NCI-H128 (cell line): ENCODE measurements around the gene CST9.
"Not testable (repeated sequence)": the region's sequence is repeated elsewhere in the genome, so short reads cannot be mapped to it uniquely, and the experiment has no call there.

Source experiments
- DNase-seq: peaks from one replicate; lab custom pipeline; 2025; ENCODE audit not compliant: unreplicated experiment; lab: John Stamatoyannopoulos, UW

Gene CST9

DNA sequence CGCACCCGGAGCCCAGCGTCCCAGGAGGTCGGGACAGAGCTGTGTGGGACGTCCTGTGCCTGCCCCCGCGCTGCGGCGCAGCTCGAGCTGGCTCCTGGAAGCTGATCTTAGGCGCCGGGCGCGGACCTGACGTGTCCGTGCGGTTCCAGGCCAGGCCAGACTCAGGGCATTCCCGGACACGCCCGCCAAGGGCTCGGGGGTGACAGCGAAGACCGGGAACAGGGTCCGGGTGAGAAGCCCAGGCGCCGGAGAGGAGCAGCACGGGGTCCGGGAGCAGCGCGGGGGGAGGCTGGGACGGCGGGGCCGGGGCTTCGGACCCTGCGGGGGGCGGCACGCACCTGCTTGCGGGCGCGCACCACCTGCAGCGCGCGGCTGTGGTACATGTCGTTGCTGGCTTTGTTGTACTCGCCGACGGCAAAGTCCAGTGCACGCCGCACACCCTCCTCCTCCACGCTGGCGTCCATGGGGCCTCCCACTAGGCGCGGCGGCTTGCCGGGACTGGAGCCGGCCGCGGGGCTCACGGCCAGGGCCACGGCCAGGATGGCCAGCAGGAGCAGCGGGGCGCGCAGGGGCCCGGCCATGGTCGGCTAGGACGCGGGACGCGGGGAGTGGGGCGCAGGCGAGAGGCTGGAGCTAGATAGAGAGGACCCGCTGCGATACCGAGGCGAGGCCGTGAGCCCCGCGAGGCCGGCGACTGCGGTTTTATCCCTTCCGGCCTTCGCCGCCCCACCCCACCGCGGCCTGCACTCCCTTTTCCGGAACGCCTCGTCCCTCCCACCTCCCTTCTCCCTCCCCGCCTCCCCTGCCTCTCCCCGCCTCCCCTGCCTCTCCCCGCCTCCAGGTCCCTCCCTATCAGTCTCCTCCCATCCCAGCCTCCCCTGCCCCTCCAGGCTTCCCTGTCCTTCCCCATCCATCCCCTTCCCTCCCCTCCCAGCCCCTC, 31.8 kb upstream of the CST9 start, which contains the start of gene CST3:
CST3 (minus strand) TSS at position 674 of the 940 bp plus-strand sequence; CDS start at position 581, 93 bp downstream.
- DNase-seq, result peak; percentile 10

DNA sequence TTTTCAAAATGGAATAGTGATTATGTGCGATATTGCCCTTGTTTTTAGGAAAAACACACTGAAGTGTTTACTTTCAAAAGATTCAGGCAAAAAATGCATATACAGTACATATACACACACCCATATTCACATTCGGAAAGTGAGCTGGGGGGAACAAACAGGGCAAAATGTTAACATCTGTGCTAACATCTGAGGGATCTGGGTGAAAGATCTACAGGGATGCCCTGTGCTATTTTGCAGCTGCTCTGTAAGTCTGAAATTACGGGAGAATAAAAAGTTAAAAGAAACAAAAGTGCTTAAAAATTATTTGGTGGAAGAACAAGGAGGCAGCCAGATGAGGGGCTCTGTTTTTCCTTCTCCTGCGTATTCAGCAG, 31.2 kb upstream of the CST9 start:
- DNase-seq, result no peak

DNA sequence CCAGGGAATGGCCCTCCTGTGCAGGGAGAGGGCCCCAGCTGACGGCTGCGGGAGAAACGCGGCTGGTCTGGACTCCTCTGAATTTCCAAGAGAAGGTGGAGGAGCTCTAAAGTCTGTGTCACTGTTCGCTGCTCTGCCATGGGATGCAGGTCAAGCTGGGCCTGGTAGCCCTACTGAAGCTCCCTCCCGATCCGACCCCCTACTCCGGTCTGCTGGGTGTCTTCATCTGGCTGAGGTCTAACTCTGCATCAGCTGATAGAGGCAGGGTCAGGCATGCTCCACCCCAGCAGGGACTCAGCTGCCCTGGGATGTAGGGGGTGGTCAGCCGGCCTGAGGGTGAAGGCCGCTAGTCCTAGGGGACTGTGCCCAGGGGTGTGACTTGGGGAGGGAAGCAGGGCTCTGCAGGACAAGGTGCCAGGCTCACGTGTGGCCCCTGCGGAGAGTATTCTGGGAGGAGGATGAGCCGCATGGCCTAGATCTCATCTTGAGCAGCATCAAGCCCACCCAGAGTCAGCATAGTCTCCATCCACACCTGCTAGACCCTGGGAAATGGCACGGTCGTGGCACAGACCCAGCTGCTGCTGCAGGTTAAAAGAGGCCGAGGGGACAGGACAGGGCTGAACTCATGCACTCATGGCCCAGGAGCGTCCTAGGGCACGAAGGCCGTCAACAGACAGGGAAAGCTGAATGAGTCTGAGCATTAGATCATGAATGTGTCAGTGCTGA, 30.6 kb upstream of the CST9 start:
- DNase-seq, result no peak

DNA sequence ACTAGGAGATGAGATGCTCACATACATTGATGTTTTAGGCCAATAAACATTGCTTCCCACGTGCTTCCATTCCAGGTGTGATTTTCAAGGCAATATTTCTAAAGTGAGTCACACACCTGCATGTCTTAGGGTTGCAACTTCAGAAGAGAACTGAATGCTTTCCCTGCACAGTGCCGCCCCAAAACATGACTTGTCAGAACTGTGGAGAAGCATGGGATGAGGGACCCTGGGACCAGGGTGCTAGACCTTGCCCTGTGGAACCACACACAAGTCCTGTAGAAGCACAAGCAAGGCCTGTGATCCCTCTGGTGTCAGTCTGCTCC, 30.0 kb upstream of the CST9 start:
- DNase-seq, result not testable (repeated sequence)

DNA sequence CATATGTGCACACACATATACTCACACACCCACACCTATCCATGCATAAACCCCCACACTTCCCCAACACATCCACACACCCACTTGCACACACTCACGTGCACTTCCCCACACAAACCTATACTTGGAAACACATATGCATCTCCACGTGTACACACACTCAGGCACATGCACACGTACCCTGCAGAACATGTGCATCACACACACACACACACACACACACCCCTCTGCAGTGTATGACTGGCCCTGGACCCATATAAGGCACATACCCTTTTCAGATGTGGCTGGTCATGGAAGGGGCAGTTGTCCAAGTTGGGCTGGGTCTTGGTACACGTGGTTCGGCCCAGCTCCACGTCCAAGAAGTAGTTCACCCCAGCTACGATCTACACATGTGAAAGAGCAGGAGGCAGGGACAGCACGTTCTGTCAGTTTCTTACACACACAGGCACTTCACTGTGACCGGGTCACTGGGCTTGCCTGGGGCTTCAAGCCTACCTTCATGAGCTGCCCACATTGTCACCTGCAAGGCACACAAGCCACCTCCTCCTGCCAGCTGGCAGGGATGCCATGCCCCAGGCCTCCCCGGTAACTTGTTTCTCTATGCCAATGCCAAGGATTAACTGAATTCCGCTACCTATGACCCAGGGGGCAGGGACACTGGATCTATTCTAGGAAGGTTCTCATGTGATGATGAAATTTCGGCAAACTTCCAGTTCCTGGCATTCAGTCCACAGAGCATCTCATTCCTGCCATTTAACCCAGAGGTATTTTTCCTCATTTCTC, 29.5 kb upstream of the CST9 start:
- no peak for DNase-seq

DNA sequence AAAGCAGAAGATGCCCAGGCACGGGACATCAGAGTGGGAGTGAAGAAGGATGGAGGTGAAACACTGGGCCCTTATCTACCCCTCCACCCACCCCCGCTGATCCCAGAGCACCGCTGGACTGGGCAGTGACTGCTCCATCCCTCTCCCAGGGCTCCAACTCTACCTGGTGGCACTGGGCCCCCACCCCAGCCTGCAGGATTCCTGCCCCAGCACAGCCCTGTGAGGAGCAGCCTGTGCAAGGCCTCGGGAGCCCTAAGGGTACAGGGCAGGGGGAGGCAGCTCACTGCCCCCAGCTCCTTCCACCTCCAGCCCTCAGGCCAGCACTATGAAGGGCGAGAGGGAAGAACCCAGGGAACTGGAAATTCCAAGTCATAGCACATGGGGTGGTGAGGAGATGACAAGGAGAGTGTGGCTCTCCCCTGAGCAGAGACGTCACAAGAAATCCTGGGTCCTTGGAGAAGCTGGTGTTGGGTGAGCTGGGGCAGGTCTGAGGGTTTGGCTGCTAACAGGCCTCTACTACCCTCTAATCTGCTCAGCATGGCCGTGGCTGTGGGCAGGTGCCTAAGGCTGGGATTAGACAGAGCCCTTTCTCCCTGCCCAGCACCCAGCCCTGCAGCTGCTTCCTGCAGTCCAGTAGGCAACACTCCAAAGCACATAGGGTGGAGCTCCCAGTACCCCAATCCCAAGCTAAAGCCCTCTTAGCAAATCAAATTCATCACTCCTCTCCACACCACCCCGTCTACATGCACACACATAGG, 28.5 kb upstream of the CST9 start:
- DNase-seq, result no peak

DNA sequence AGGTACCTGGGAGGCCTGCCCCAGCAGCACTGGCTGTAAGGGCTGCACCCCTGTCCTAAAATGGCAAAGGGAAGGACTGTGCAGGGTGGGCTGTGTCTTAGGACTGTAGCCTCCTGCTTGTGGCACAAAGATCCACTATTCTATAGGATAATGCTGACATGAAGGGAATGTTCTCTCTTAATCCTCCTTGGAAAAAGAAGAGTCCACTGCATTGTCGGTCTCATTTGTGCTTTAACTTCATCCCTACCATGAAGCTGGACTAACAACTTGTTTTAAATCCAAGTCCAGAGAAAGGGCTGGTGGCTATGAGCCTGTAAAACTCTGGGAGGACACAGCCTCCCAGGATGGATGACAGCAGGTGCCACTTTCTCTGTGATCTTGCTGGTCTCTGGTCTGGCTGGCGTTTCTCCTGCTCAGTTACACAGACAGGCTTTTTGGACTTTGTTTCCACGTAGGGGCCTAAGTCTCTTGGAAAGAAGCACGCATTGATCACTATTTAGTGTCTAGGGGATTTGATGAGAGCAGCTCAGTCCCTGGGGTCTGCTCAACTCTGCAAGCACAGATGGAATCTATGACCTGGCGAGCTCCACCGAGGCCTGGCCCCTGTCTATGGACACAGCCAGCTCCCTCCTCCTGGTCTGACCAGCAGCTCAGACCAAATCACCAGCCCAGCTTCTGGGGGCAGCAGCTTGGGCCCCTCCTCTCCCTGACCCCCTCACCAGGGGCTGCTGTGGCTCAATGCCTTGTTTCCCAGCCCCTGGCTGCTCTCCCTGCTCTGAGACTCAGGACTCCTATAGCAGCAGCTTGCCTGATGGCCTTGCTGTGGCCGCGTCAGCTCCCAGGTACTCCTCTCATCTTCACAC, 27.2 kb upstream of the CST9 start:
- DNase-seq, result no peak

DNA sequence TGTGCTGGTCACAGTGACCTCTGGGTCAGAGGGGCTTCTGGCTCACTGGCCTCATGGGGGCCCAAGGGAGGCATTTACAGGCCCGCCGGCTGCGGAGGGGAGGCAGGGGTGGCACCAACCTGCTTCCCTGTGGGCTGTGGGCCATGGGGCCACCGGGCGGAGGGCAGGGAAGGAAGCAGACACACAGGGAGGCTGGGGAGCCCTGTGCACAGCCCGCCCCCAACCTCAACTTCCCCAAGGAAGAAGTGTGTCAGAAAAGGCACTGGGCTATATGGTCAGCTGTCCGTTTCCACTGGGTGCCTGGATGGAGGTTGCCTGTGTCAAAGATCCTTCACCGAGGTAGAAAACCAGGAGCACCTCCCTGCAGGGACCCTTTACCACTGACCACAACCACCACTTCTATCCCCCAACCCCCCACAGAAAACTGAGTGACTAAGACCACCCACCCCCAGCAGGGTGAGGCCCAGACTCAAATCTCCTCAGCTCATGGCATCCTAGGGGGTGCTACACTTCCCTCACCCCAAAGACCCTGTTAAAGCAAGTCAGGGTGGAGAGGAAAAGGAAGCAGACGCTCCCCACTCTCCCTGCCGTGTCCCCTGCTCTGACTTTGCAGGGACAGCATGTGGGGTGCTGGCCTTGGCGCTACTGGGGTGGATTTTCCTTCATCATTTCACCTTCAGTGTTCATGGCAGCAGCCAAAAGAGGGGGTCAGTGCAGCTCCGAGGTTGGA, 26.4 kb upstream of the CST9 start:
- no peak for DNase-seq

DNA sequence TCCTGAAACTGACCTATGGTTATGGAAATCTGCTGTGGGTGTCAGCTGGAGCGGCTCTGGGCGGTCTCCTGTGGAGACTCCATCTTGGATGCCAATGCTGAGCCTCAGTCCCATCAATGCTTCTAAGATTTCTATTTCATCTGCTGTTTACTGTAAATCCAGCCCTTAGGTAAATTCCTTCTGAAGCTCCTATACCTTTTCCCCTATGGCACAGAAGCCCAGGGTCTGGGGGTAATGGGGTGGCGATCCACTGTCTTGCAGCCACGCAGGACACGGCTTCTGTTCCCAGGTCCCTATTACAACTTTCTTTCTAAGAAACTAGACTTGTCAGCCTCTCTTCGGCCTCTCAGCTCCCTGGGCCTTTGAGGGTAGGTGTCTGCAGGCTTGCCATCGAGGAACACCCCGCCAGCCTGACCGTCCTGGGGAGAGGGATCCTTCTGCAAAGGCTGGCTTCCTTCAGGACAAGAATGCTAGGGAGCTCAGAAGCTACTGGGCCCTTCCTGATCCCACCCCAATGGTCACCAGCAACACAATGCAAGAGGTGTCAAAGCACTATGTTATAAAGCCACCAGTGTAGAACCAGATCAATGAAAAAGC, 25.6 kb upstream of the CST9 start:
- no peak for DNase-seq

DNA sequence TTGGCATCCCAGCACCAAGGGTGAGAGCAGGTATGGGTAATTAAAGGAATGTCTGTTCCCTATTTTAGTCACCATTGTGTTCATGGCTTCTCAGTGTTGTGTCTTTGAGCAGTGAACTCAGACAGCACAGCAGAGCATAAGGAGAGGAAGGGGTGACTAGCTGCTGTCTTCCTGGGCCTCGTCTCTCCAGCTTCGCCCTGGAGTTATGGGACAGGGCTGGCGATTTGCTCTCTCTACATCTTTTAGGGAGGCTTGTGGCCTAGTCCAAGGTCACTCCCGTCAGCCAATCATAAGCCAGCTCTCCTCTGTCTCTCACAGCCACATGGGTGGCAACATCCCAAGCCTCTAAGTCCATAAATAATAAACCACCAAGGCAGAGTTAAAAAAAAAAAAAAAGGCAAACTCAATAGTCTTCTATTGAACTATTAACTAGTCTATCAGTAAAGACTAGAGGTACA, 24.7 kb upstream of the CST9 start:
- no peak for DNase-seq

DNA sequence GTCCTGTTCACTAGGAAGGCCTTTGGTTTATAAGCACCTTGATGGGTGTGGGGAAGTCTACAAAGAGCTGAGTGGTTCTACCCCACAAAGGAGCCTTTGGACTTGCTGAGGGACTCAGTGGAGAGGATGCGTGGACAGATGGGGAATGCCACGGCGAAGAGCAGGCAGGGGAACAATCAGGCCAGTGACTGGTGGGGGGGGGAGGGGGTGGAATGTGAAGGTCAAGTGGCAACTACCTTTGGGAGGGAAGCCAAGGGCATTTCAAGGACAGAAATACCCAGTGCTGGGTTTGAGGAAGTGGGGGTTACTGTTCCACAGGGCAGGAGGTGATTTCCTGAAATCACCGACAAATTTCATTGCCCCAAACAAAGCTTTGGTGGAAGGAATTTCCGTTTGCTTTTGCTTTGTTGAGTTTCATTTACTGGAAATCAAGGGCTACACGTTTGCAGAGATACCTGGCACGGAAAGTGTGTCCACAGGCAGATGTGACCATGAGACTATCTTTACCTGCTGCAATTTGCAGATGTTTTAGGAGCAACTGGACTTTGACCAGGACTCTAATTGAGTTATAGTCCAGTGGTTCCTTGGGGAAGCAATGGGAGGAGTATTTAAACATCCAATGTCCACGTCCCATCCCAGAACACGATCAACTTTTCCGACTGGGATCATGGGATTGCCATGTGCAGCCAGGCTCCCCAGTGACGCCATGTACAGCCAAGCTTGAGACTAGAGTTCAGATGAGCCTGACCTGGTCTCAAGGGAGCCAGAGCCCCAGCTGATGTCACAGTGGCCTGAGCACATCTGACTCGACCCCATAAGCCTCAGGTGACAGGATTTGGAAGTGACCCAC, 24.1 kb upstream of the CST9 start:
- no peak for DNase-seq

DNA sequence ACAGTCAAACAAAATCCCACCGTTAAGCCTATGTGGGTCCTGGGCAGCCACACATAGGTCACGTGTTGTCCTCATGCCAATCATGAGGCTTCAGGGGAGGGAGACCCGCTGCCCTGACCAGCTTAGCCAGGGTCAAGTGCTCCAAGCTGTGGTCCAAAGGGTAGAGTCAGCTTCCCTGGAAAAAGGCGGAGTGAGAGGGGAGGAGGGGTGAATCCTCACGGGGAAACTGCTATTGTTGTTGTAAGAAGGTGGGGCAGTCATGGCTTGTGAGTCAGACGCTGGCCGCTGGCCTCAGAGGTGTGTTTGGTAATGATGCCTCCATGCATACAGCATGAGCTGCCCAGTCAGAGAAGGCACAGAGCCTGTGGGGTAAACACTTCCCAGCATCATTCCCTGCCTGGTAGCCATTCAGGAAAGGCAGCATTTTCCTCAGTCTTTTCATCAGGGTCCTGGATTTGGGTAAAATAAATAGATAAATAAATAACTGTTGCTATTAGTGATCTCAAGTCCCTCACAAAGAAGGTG, 23.4 kb upstream of the CST9 start:
- DNase-seq, result no peak

DNA sequence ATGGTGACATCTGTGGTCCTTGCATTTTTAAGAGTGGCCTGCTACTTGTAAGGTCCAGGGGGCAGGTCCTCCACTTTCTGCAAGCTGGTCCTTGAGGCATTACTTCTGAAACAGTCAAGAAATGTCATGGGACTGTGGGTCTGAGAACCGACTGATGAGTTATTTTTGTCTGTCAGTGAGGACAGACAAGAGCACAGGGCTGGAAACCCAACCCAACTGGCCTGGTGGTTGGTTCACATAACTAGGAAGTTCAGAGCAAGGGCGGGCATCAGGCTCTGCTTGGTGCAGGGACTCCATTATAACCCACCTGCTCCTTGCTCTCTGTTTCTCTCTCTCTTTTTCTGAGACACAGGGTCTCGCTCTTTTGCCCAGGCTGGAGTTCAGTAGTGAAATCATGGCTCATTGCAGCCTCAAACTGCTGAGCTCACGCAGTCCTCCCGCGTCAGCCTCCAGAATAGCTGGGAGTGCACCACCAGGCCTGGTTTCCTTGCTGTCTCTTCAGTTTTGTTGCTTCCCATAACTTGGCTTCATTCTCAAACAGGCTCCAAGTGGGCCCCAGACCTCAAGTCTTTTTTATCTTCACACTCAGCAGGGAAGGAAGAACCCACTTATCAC, 22.8 kb upstream of the CST9 start:
- no peak for DNase-seq

DNA sequence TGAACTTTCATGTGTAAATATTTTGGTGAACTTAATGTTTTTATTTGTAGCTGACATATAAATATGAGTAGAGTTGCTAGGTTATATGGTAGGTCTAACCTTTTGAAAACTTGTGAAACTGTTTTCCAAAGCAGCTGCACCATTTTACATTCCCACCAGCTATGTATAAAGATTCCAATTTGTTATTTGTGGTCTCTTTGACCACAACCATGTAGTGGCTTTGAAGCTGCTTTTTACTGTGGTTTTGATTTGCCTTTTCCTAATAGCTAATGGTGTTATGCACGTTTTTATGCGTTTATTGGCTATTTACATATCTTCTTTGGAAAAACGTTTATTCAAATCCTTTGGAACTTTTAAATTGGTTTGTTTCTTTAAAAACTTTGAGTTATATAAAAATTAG, 21.8 kb upstream of the CST9 start:
- DNase-seq, result no peak

DNA sequence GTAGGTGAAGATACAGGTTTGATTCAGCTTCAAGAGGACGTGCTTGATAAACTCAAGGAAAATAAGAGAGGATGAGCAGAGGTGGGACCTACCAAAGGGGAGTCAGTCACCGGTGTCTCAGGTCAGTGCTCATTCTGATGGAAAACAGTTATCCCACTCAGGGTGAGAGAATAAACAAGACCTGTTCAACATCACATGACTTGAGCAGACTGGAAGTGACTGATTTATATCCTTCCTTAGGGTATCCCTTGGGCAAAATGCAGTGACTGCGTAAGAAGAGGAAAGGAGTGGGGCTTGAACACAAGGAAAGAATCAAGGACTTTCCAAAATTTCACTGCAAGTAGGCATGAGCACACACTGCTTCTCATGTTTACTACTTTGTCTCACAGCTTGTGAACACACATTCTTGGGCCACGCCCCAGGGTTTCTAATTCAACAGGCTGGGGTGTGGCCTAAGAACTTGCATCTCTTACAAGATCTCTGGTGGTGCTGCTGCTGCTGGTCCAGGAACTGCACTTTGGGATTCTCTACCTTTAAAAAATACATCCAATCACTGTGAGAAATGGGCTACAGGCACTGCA, 20.4 kb upstream of the CST9 start:
- no peak for DNase-seq

DNA sequence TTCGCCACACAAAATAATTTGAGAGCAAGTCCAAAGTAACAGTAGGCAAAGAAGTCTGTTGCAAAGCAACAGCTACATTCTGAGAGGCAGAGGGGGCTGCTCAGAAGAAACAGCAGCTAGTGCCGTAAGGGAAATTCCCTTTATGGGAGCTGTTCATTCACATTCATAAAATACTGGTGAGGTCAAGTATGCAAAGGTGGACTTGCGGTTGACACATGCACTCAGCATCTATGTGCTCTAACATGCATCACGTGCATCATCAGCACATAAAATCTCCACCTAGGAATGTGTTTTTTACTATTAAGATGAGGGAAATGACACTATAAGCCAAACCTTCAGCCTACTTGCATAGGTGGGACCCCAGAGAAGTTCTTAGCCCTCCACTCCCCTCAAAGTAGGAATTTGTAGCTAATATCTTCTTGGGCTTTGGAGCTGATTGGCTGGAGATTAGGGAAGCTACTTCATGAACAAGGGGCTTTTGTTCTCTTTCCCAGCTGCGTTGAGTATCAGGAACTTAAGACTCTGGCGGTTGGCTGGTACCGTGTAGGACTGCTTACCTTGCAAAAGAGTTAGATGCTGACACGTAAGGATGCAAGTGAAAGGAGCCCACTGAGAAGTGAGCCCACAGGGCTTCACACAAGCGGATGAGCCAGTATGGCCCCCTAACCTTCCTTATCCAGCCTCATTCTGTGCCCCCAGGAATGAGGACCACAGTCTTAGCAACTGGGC, 19.7 kb upstream of the CST9 start:
- DNase-seq, result no peak
